ENCODE results near the gene ADAM19. TPM values are rescaled to one million over a fixed set of nuclear protein-coding genes. Genes with fewer than 3 reads are reported as not detected.

The ADAM19 gene
- total RNA-seq, 1 experiment from 2014 or later = 3.5 TPM

- Histone ChIP-seq H3K27ac (ENCODE audit: low read length) (no peak overlapping the region), H3K4me3 (ENCODE audit: low read depth in 2 of 2, low read length in 2 of 2) (no peak overlapping the region), H3K36me3 (ENCODE audit: control insufficient read depth, insufficient read depth, low read length) (no peaks in the 10 kb centered on the region), H3K9me3 (ENCODE audit: control insufficient read depth, insufficient read depth, low read depth, low read length) (no peaks in the 10 kb centered on the region), H3K4me1 (ENCODE audit: control insufficient read depth, insufficient read depth, low read length) (no peaks in the 10 kb centered on the region), H3K27me3 (ENCODE audit: control insufficient read depth, insufficient read depth, low read length) (no peaks in the 10 kb centered on the region)
- intact Hi-C loops (cut with micrococcal nuclease; ENCODE audit: unreplicated experiment) (loop anchor here (5.0 kb wide), 1 partner anchor 133 kb away; no protein-coding TSS in a partner anchor), in situ Hi-C loops (cut with HindIII; ENCODE audit: low pct_unique_long_range_greater_than_20kb, low sequenced_read_pairs) (no loop called here)
- CTCF ChIA-PET = interaction anchor here (0.6 kb wide), 1 partner anchor 15 kb away, joined by 3 read pairs; no protein-coding TSS in a partner anchor
- no peak for DNase-seq (ENCODE audit: low read depth, low spot score)
- POLR2A ChIA-PET = no interaction called here
- no TSS peak for BruUV-seq (replicated peaks)
- TF ChIP-seq TCF7L2 (IDR thresholded peaks at IDR 0.05; ENCODE audit: low read depth, low read length) (no peak), CTCF (IDR thresholded peaks at IDR 0.05) (no peak), SIN3A (IDR thresholded peaks at IDR 0.05; ENCODE audit: borderline replicate concordance, insufficient read depth, low read depth, low read length) (no peak), REST (IDR thresholded peaks at IDR 0.05; ENCODE audit: insufficient read depth in 1 of 2, low read depth in 2 of 2, low read length in 1 of 2) (no peak), POLR2AphosphoS5 (IDR thresholded peaks at IDR 0.05; ENCODE audit: low read depth, low read length) (no peak)
- ATAC-seq = no peak
Measured at GRCh38 chr5:157475432-157475831, 100.1 kb downstream of the ADAM19 start.

- no TSS peak for BruUV-seq (replicated peaks)
- intact Hi-C loops (cut with micrococcal nuclease; ENCODE audit: unreplicated experiment) = loop anchor here (5.0 kb wide), 1 partner anchor 326 kb away; no protein-coding TSS in a partner anchor
- Histone ChIP-seq H3K4me3 (ENCODE audit: low read depth in 2 of 2, low read length in 2 of 2) (no peak overlapping the region), H3K27me3 (ENCODE audit: control insufficient read depth, insufficient read depth, low read length) (no peaks in the 10 kb centered on the region), H3K4me1 (ENCODE audit: control insufficient read depth, insufficient read depth, low read length) (no peaks in the 10 kb centered on the region), H3K9me3 (ENCODE audit: control insufficient read depth, insufficient read depth, low read depth, low read length) (no peaks in the 10 kb centered on the region), H3K27ac (ENCODE audit: low read length) (no peak overlapping the region), H3K36me3 (ENCODE audit: control insufficient read depth, insufficient read depth, low read length) (no peaks in the 10 kb centered on the region)
- in situ Hi-C loops (cut with HindIII; ENCODE audit: low pct_unique_long_range_greater_than_20kb, low sequenced_read_pairs) = no loop called here
- CTCF ChIA-PET = interaction anchor here (0.6 kb wide), 2 partner anchors 147 to 162 kb away, joined by 3 read pairs; no protein-coding TSS in a partner anchor
- no peak for ATAC-seq
- POLR2A ChIA-PET = no interaction called here
- TF ChIP-seq CTCF (IDR thresholded peaks at IDR 0.05) = no peak
- TF ChIP-seq TCF7L2 (IDR thresholded peaks at IDR 0.05; ENCODE audit: low read depth, low read length) = no peak
- no peak for TF ChIP-seq REST (IDR thresholded peaks at IDR 0.05; ENCODE audit: insufficient read depth in 1 of 2, low read depth in 2 of 2, low read length in 1 of 2)
- no peak for TF ChIP-seq POLR2AphosphoS5 (IDR thresholded peaks at IDR 0.05; ENCODE audit: low read depth, low read length)
- TF ChIP-seq SIN3A (IDR thresholded peaks at IDR 0.05; ENCODE audit: borderline replicate concordance, insufficient read depth, low read depth, low read length) = no peak
- DNase-seq (ENCODE audit: low read depth, low spot score) = no peak
Measured at GRCh38 chr5:157473383-157474320, 101.9 kb downstream of the ADAM19 start.

Data from Panc1 (cell line).